Measurements from ENCODE around the gene ADAMTS4. TPM values are rescaled to one million over a fixed set of nuclear protein-coding genes. Genes with fewer than 3 reads are reported as not detected.

Gene ADAMTS4
- total RNA-seq, 4 donors from 2014 or later: 0.93 to 9.9 (median 6.3) TPM

DNA sequence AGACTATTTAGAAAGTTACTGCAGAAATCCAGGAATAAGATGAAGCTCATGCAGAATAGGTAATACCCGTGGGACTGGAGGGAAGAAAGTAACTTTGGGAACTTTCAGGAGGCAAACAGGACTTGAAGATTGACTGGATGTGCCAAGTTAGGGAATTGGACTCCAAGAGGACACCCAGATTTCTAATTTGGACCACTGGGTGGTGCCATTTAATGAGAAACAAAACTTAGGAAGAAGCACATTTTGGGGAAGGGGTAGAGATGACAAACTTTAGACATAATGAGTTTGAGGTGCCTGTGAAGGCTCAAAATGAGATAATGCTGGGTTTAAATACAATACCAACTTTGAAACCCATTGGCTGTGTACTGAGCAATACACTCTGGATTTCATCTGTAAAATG lies 18.2 kb downstream of the ADAMTS4 start:
- WGBS: 64% methylated on average over 1 of the region's 1 CpG
- Histone ChIP-seq H3K27ac (no peak overlapping the region), H3K27me3 (no peaks in the 10 kb centered on the region), H3K4me1 (peaks cover 57% of the 10 kb centered on the region), H3K9me3 (no peaks in the 10 kb centered on the region), H3K4me3 (no peak overlapping the region), H3K36me3 (peaks cover 2% of the 10 kb centered on the region)
- no peak for DNase-seq (ENCODE audit: low spot score in 2 of 2)
- TF ChIP-seq POLR2AphosphoS5 (IDR thresholded peaks at IDR 0.05) (no peak), CTCF (IDR thresholded peaks at IDR 0.05) (peak in 1 of 2 donors; percentile 11), POLR2A (IDR thresholded peaks at IDR 0.05) (no peak)

DNA sequence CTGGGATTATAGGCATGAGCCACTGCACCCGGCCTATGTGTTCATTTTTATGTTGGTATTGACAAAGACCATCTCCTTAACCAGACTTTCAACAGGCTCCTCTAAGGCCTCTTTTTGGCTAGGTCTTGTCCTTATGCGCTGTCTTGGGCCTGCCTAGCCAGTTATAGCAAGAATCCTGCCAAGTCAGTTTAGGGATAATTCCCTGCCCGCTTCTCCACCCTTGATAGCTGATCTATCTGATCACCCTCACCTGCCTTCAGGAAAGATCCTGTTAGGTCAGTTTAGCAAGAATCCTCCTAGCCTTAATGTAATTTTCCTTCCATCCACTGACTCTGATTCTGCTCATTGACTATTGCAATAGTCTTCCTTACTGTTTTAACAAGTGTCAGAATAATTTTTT lies 19.2 kb downstream of the ADAMTS4 start:
- WGBS: 65% methylated on average over 3 of the region's 3 CpGs

DNA sequence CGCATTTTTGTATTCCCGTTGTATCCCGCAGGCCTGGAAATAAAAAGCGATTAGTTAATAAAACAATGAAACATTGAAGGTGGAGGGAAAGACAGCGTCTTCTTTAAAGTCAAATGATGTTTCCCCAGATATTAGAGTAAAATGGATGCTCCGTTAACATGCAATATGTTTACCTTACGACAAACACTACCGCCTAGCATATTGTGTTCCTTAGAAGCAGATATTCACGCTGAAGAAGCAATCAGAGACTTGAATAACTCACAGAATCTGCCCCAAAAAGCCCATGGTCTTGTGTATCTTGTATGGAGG lies 21.0 kb downstream of the ADAMTS4 start:
- no peak for DNase-seq (ENCODE audit: low spot score in 2 of 2)
- Histone ChIP-seq H3K27me3 (no peaks in the 10 kb centered on the region), H3K4me3 (peak overlapping the region; percentile 71), H3K36me3 (peaks cover 28% of the 10 kb centered on the region), H3K27ac (peak overlapping the region; percentile 86), H3K4me1 (peaks cover 52% of the 10 kb centered on the region), H3K9me3 (no peaks in the 10 kb centered on the region)
- WGBS: 58% methylated on average over 9 of the region's 9 CpGs
- TF ChIP-seq CTCF (IDR thresholded peaks at IDR 0.05) (no peak), EP300 (IDR thresholded peaks at IDR 0.05) (no peak), POLR2A (IDR thresholded peaks at IDR 0.05) (no peak), POLR2AphosphoS5 (IDR thresholded peaks at IDR 0.05) (no peak)

More for the DNA sequence above, 19.2 kb downstream of the ADAMTS4 start:
- H3K27me3 ChIP-seq: no peaks in the 10 kb centered on the region
- TF ChIP-seq EP300 (IDR thresholded peaks at IDR 0.05) (no peak), POLR2AphosphoS5 (IDR thresholded peaks at IDR 0.05) (no peak), CTCF (IDR thresholded peaks at IDR 0.05) (no peak), POLR2A (IDR thresholded peaks at IDR 0.05) (no peak)
- H3K9me3 ChIP-seq: no peaks in the 10 kb centered on the region
- peaks cover 52% of the 10 kb centered on the region for H3K4me1 ChIP-seq
- peaks cover 12% of the 10 kb centered on the region for H3K36me3 ChIP-seq
- no peak overlapping the region for H3K27ac ChIP-seq
- no peak for DNase-seq (ENCODE audit: low spot score in 2 of 2)
- H3K4me3 ChIP-seq: no peak overlapping the region

GRCh38 chr1:161177112-161177935 lies 21.5 kb downstream of the ADAMTS4 start, which contains the start of gene B4GALT3:
B4GALT3 (minus strand) TSS chr1:161177507; CDS start chr1:161176060, 1,447 bp downstream.
- H3K4me3 ChIP-seq: peak within 1 kb of the TSS; percentile 71
- no peaks in the 10 kb centered on the region for H3K27me3 ChIP-seq
- 6% methylated on average over 28 of the region's 50 CpGs for WGBS
- DNase-seq (ENCODE audit: low spot score in 2 of 2): peak; percentile 94
- H3K9me3 ChIP-seq: no peaks in the 10 kb centered on the region
- peaks cover 33% of the 10 kb centered on the region for H3K36me3 ChIP-seq
- H3K4me1 ChIP-seq: peaks cover 52% of the 10 kb centered on the region
- H3K27ac ChIP-seq: peak within 1 kb of the TSS; percentile 86
- peak in 2 of 3 donors; percentile 46 to 69 for TF ChIP-seq POLR2AphosphoS5 (IDR thresholded peaks at IDR 0.05)
- peak in 1 of 2 donors; percentile 81 for TF ChIP-seq POLR2A (IDR thresholded peaks at IDR 0.05)
- no peak for TF ChIP-seq CTCF (IDR thresholded peaks at IDR 0.05)

- TF ChIP-seq POLR2AphosphoS5 (IDR thresholded peaks at IDR 0.05) (no peak), CTCF (IDR thresholded peaks at IDR 0.05) (no peak), EP300 (IDR thresholded peaks at IDR 0.05) (no peak), POLR2A (IDR thresholded peaks at IDR 0.05) (no peak)
- Histone ChIP-seq H3K27ac (peak overlapping the region; percentile 86), H3K27me3 (no peaks in the 10 kb centered on the region), H3K4me3 (peak overlapping the region; percentile 71), H3K4me1 (peaks cover 51% of the 10 kb centered on the region), H3K9me3 (no peaks in the 10 kb centered on the region), H3K36me3 (peaks cover 41% of the 10 kb centered on the region)
- WGBS: 10% methylated on average over 17 of the region's 17 CpGs
- no peak for DNase-seq (ENCODE audit: low spot score in 2 of 2)
Observed at GRCh38 chr1:161176468-161177111, 22.3 kb downstream of the ADAMTS4 start.

All from suprapubic skin (tissue), 4 donors.